Natural killer cell (primary cell): Measurements from ENCODE around the gene PPFIA1. TPM values are rescaled to one million over a fixed set of nuclear protein-coding genes. Genes with fewer than 3 reads are reported as not detected.
A peak's percentile ranks its signal among the peaks of the same experiment; 100 is the strongest.

Source experiments
- ATAC-seq, 3 donors: fragments of 150-1000 bp in 2 of 3; fragments of 200-7000 bp in 1 of 3; cut with Tn5 transposase; 1 replicate in 1 of 3; 2 replicates in 2 of 3; pipeline ENCODE4 v1.10.0; 2021; ENCODE audit warnings: mild to moderate bottlenecking in 2 of 3, moderate library complexity in 2 of 3
- DNase-seq, 2 donors: peaks; one replicate each; pipeline versions ENCODE4 v3.0.0 to v3.0.0-alpha.2; 2013 to 2021; ENCODE audit warnings: mixed read lengths in 1 of 2
- H3K27ac ChIP-seq: one replicate; pipeline ENCODE4 v1.5.1; 2013; ENCODE audit warnings: mild to moderate bottlenecking, low read length
- H3K27me3 ChIP-seq: one replicate; pipeline ENCODE4 v1.6.1; 2013; ENCODE audit warnings: low read length; ENCODE audit not compliant: control insufficient read depth, insufficient read depth
- H3K36me3 ChIP-seq: one replicate; pipeline ENCODE4 v1.6.1; 2013; ENCODE audit warnings: low read length; ENCODE audit not compliant: control insufficient read depth, insufficient read depth
- H3K4me1 ChIP-seq: one replicate; pipeline ENCODE4 v1.6.1; 2013; ENCODE audit warnings: low read length; ENCODE audit not compliant: control insufficient read depth, insufficient read depth
- H3K4me3 ChIP-seq: one replicate; pipeline ENCODE4 v1.5.1; 2013; ENCODE audit warnings: low read length
- H3K9me3 ChIP-seq: one replicate; pipeline ENCODE4 v1.6.1; 2013; ENCODE audit warnings: low read length; ENCODE audit not compliant: control insufficient read depth, insufficient read depth
- H3K27ac Mint-ChIP-seq, 2 donors: one replicate each; pipeline ENCODE4 v1.8.0; 2022; ENCODE audit warnings: mild to moderate bottlenecking in 2 of 2, mixed read lengths in 2 of 2, moderate library complexity in 1 of 2
- H3K27me3 Mint-ChIP-seq, 2 donors: one replicate each; pipeline ENCODE4 v1.8.0; 2022; ENCODE audit warnings: low read depth in 2 of 2, mixed read lengths in 2 of 2
- H3K36me3 Mint-ChIP-seq: one replicate; pipeline ENCODE4 v1.8.0; 2022; ENCODE audit warnings: mixed read lengths
- H3K4me1 Mint-ChIP-seq, 2 donors: one replicate each; pipeline ENCODE4 v1.8.0; 2022; ENCODE audit warnings: mixed read lengths in 2 of 2
- H3K4me3 Mint-ChIP-seq: one replicate; pipeline ENCODE4 v1.8.0; 2022; ENCODE audit warnings: mild to moderate bottlenecking, moderate library complexity, mixed read lengths
- H3K9me3 Mint-ChIP-seq, 2 donors: one replicate each; pipeline ENCODE4 v1.8.0; 2022; ENCODE audit warnings: mixed read lengths in 2 of 2
- CTCF ChIP-seq: fragments of 200-600 bp; IDR thresholded peaks from one replicate; pipeline ENCODE4 v1.8.0; 2022; ENCODE audit warnings: antibody characterized with exemption
- WGBS: methylation state at CpG from one replicate; pipeline ENCODE4 v1.1.7; 2013; ENCODE audit warnings: missing lambda C conversion rate; ENCODE audit not compliant: insufficient coverage; 5-methylcytosine and 5-hydroxymethylcytosine counted together
- intact Hi-C: fragments of 100-400 bp; cut with micrococcal nuclease; formaldehyde crosslinking; loops from one replicate; pipeline ENCODE4 v1.14.2; 2022
- total RNA-seq, 4 donors: library from RNA; stranded (reverse); fragments of 120-200 nt in 1 of 4; gene quantifications; one replicate each; pipeline versions ENCODE4 v1.2.3 to v1.2.4, GENCODE V29; 2013 to 2022

PPFIA1 gene
- total RNA-seq, 3 donors from 2014 or later (not counting 1 experiment from before 2014, with no cell fraction given): 42.1 to 75.4 (median 51.7) TPM

- Histone ChIP-seq H3K27ac (no peak overlapping the region), H3K4me3 (no peak overlapping the region), H3K4me1 (peaks cover 6% of the 10 kb centered on the region), H3K9me3 (no peaks in the 10 kb centered on the region), H3K36me3 (peaks cover 4% of the 10 kb centered on the region), H3K27me3 (no peaks in the 10 kb centered on the region)
- Mint-ChIP-seq H3K27ac (peak overlapping the region in 1 of 2 donors; percentile 1), H3K4me1 (peaks cover 11 to 36% of the 10 kb centered on the region in 2 donors), H3K9me3 (no peaks in the 10 kb centered on the region), H3K27me3 (no peaks in the 10 kb centered on the region), H3K4me3 (no peak overlapping the region), H3K36me3 (no peaks in the 10 kb centered on the region)
- no peak for ATAC-seq
- no peak for TF ChIP-seq CTCF
- WGBS: 95% methylated on average over 20 of the region's 20 CpGs
- intact Hi-C loops: no loop called here
- DNase-seq: no peak
Measured at GRCh38 chr11:70312401-70313357, 42.2 kb downstream of the PPFIA1 start.

- H3K27me3 ChIP-seq: no peaks in the 10 kb centered on the region
- peak in 2 of 3 donors; percentile 28 to 41 for ATAC-seq
- no peak for DNase-seq
- no peaks in the 10 kb centered on the region for H3K9me3 ChIP-seq
- Mint-ChIP-seq H3K36me3 (no peaks in the 10 kb centered on the region), H3K9me3 (no peaks in the 10 kb centered on the region), H3K4me1 (peaks cover 11 to 36% of the 10 kb centered on the region in 2 donors), H3K4me3 (no peak overlapping the region), H3K27ac (peak overlapping the region in 1 of 2 donors; percentile 1), H3K27me3 (no peaks in the 10 kb centered on the region)
- 73% methylated on average over 8 of the region's 8 CpGs for WGBS
- no peak for TF ChIP-seq CTCF
- peaks cover 8% of the 10 kb centered on the region for H3K36me3 ChIP-seq
- H3K4me3 ChIP-seq: no peak overlapping the region
- no peak overlapping the region for H3K27ac ChIP-seq
- peaks cover 6% of the 10 kb centered on the region for H3K4me1 ChIP-seq
- intact Hi-C loops: no loop called here
Measured at GRCh38 chr11:70313945-70314344, 43.5 kb downstream of the PPFIA1 start.

- no peak overlapping the region for H3K27ac ChIP-seq
- H3K36me3 ChIP-seq: peaks cover 8% of the 10 kb centered on the region
Measured at GRCh38 chr11:70314730-70315129, 44.2 kb downstream of the PPFIA1 start.

More at GRCh38 chr11:70314730-70315129, 44.2 kb downstream of the PPFIA1 start:
- ATAC-seq (no peak), DNase-seq (no peak)
- Mint-ChIP-seq H3K36me3 (no peaks in the 10 kb centered on the region), H3K27ac (no peak overlapping the region), H3K9me3 (no peaks in the 10 kb centered on the region), H3K4me1 (peaks cover 11 to 36% of the 10 kb centered on the region in 2 donors), H3K27me3 (no peaks in the 10 kb centered on the region), H3K4me3 (no peak overlapping the region)
- WGBS: 86% methylated on average over 10 of the region's 10 CpGs
- no peak overlapping the region for H3K4me3 ChIP-seq
- no peaks in the 10 kb centered on the region for H3K27me3 ChIP-seq
- H3K9me3 ChIP-seq: no peaks in the 10 kb centered on the region
- intact Hi-C loops: no loop called here
- peaks cover 6% of the 10 kb centered on the region for H3K4me1 ChIP-seq
- no peak for TF ChIP-seq CTCF
